CD4-positive, alpha-beta memory T cell (primary cell): Measurements from ENCODE around the gene ANXA3. TPM values are rescaled to one million over a fixed set of nuclear protein-coding genes. Genes with fewer than 3 reads are reported as not detected.

Experiments used
- CTCF ChIA-PET: fragments of 350-600 bp; sonication (Branson Sonifier 250); formaldehyde crosslinking; loops from one replicate; lab custom pipeline; 2021; ENCODE audit warnings: inconsistent platforms; ENCODE audit not compliant: partially characterized antibody; lab: Charles Lee
- POLR2A ChIA-PET: fragments of 350-600 bp; sonication (Branson Sonifier 250); formaldehyde crosslinking; loops from one replicate; lab custom pipeline; 2021; ENCODE audit not compliant: partially characterized antibody; lab: Charles Lee
- DNase-seq, 5 donors: peaks; one replicate each; pipeline versions ENCODE4 v3.0.0 to v3.0.0-alpha.2; 2020 to 2022; ENCODE audit warnings: mixed read lengths in 1 of 5
- H3K27ac ChIP-seq: one replicate; pipeline ENCODE4 v1.7.0; 2013; ENCODE audit warnings: low read depth, low read length
- H3K27me3 ChIP-seq: 2 replicates; pipeline ENCODE4 v1.7.0; 2013; ENCODE audit warnings: mild to moderate bottlenecking, low read length, moderate library complexity; ENCODE audit not compliant: insufficient read depth
- H3K36me3 ChIP-seq: 2 replicates; pipeline ENCODE4 v1.7.0; 2013; ENCODE audit warnings: mild to moderate bottlenecking, low read length, moderate library complexity; ENCODE audit not compliant: insufficient read depth
- H3K4me1 ChIP-seq: 2 replicates; pipeline ENCODE4 v1.7.0; 2013; ENCODE audit warnings: mild to moderate bottlenecking, low read length, moderate library complexity; ENCODE audit not compliant: insufficient read depth
- H3K4me3 ChIP-seq, 2 donors: one replicate each; pipeline ENCODE4 v1.7.0; 2013; ENCODE audit warnings: low read length in 2 of 2, mild to moderate bottlenecking in 1 of 2
- H3K9me3 ChIP-seq, 2 donors: one replicate each; pipeline ENCODE4 v1.7.0; 2013; ENCODE audit warnings: low read length in 2 of 2, control low read depth in 1 of 2; ENCODE audit not compliant: control insufficient read depth in 1 of 2
- H3K27ac Mint-ChIP-seq, 7 donors: one replicate each; pipeline ENCODE4 v1.8.0; 2020 to 2021; ENCODE audit warnings: mixed read lengths in 7 of 7, mild to moderate bottlenecking in 6 of 7, inconsistent platforms in 3 of 7, moderate library complexity in 3 of 7
- H3K27me3 Mint-ChIP-seq, 2 donors: one replicate each; pipeline ENCODE4 v1.8.0; 2020 to 2021; ENCODE audit warnings: mixed read lengths in 2 of 2
- H3K36me3 Mint-ChIP-seq, 2 donors: one replicate each; pipeline ENCODE4 v1.8.0; 2020 to 2021; ENCODE audit warnings: mixed read lengths in 2 of 2, inconsistent platforms in 1 of 2, mild to moderate bottlenecking in 1 of 2
- H3K4me1 Mint-ChIP-seq, 4 donors: one replicate each; pipeline ENCODE4 v1.8.0; 2020 to 2021; ENCODE audit warnings: mixed read lengths in 4 of 4, mild to moderate bottlenecking in 1 of 4
- H3K4me3 Mint-ChIP-seq, 8 donors: one replicate each; pipeline ENCODE4 v1.8.0; 2020 to 2021; ENCODE audit warnings: mixed read lengths in 8 of 8, mild to moderate bottlenecking in 7 of 8, moderate library complexity in 6 of 8, inconsistent platforms in 3 of 8
- H3K9me3 Mint-ChIP-seq, 8 donors: one replicate each; pipeline ENCODE4 v1.8.0; 2020 to 2021; ENCODE audit warnings: mixed read lengths in 8 of 8, mild to moderate bottlenecking in 5 of 8, inconsistent platforms in 3 of 8, moderate library complexity in 1 of 8
- intact Hi-C: fragments of 100-400 bp; cut with micrococcal nuclease; formaldehyde crosslinking; loops from one replicate; pipeline ENCODE4 v1.15.1; 2023
- polyA plus RNA-seq, 2 donors: library from polyadenylated mRNA; unstranded; fragments of 300-500 nt; fragmentation: Illumina TruSeq; gene quantifications; one replicate each; pipeline ENCODE4 v1.2.3, GENCODE V29; 2021
- total RNA-seq, 2 experiments: library from RNA; stranded (reverse); gene quantifications; one replicate each; pipeline ENCODE4 v1.2.3, GENCODE V29; 2021

The ANXA3 gene
- total and polyA plus RNA-seq, 4 experiments from 2014 or later: not detected

DNA sequence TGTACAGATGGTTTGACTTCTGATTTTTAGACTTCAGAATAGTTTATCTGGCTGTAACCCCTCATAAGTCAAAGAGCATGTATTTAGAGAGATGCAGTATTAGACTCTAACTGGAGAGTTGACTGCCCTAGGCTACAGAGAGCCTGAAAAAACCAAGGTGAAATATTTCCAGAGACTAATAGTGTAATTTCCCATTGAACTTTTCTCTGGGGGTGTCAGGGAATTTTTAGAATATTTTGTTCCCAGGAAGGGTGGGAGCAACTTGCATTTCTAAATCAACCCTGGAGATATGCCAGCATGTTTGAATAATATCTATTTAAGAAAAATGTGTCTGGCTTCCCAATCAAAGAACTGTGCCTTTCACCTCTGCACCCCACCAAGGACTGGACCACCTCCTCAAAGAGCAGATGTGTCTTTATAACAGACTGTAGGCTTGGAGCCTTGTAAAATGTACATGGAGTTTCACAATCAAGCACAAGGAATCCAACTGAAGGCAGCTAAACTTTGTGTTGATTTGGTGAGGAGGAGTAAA, 2.0 kb downstream of the ANXA3 start:
- DNase-seq: no peak
- H3K4me1 Mint-ChIP-seq: peaks cover 2 to 6% (median 4%) of the 10 kb centered on the region in 4 donors
- H3K9me3 Mint-ChIP-seq: peaks cover 0 to 2% (median 0%) of the 10 kb centered on the region in 8 donors
- Histone ChIP-seq H3K4me1 (no peaks in the 10 kb centered on the region), H3K9me3 (no peaks in the 10 kb centered on the region), H3K4me3 (no peak overlapping the region), H3K27ac (no peak overlapping the region), H3K36me3 (no peaks in the 10 kb centered on the region), H3K27me3 (peaks cover 14% of the 10 kb centered on the region)
- intact Hi-C loops: no loop called here
- H3K36me3 Mint-ChIP-seq: no peaks in the 10 kb centered on the region
- H3K27me3 Mint-ChIP-seq: peaks cover 32 to 35% of the 10 kb centered on the region in 2 donors
- ChIA-PET CTCF (interaction anchor here (0.6 kb wide), 1 partner anchor 134 kb away, joined by 3 read pairs; no protein-coding TSS in a partner anchor), POLR2A (no interaction called here)
- no peak overlapping the region for H3K4me3 Mint-ChIP-seq
- no peak overlapping the region for H3K27ac Mint-ChIP-seq

- Histone ChIP-seq H3K4me3 (no peak overlapping the region), H3K27ac (no peak overlapping the region), H3K9me3 (no peaks in the 10 kb centered on the region), H3K4me1 (no peaks in the 10 kb centered on the region), H3K36me3 (no peaks in the 10 kb centered on the region), H3K27me3 (no peaks in the 10 kb centered on the region)
- ChIA-PET POLR2A (no interaction called here), CTCF (no interaction called here)
- H3K9me3 Mint-ChIP-seq: peaks cover 0 to 2% (median 0%) of the 10 kb centered on the region in 8 donors
- intact Hi-C loops: no loop called here
- no peak for DNase-seq
- H3K27me3 Mint-ChIP-seq: peaks cover 15 to 19% of the 10 kb centered on the region in 2 donors
- H3K36me3 Mint-ChIP-seq: no peaks in the 10 kb centered on the region
- H3K4me1 Mint-ChIP-seq: no peaks in the 10 kb centered on the region
- H3K4me3 Mint-ChIP-seq: no peak overlapping the region
- no peak overlapping the region for H3K27ac Mint-ChIP-seq
Observed at GRCh38 chr4:78556665-78557064, 5.1 kb downstream of the ANXA3 start.

- no peaks in the 10 kb centered on the region for H3K27me3 ChIP-seq
- no peaks in the 10 kb centered on the region for H3K4me1 Mint-ChIP-seq
- CTCF ChIA-PET: no interaction called here
Observed at GRCh38 chr4:78557841-78558240, 6.3 kb downstream of the ANXA3 start.

GRCh38 chr4:78558410-78558809, 6.8 kb downstream of the ANXA3 start:
- CTCF ChIA-PET: no interaction called here
- Histone ChIP-seq H3K27ac (no peak overlapping the region), H3K4me1 (no peaks in the 10 kb centered on the region), H3K4me3 (no peak overlapping the region), H3K9me3 (no peaks in the 10 kb centered on the region), H3K36me3 (no peaks in the 10 kb centered on the region), H3K27me3 (no peaks in the 10 kb centered on the region)
- H3K9me3 Mint-ChIP-seq: peaks cover 0 to 2% (median 0%) of the 10 kb centered on the region in 8 donors
- H3K36me3 Mint-ChIP-seq: no peaks in the 10 kb centered on the region
- no peak overlapping the region for H3K4me3 Mint-ChIP-seq
- H3K4me1 Mint-ChIP-seq: no peaks in the 10 kb centered on the region
- no peak overlapping the region for H3K27ac Mint-ChIP-seq
- POLR2A ChIA-PET: no interaction called here
- no peak for DNase-seq
- intact Hi-C loops: no loop called here
- H3K27me3 Mint-ChIP-seq: peaks cover 11 to 14% of the 10 kb centered on the region in 2 donors

More at GRCh38 chr4:78557841-78558240, 6.3 kb downstream of the ANXA3 start:
- peaks cover 14 to 15% of the 10 kb centered on the region in 2 donors for H3K27me3 Mint-ChIP-seq
- Histone ChIP-seq H3K36me3 (no peaks in the 10 kb centered on the region), H3K4me1 (no peaks in the 10 kb centered on the region), H3K27ac (no peak overlapping the region), H3K4me3 (no peak overlapping the region), H3K9me3 (no peaks in the 10 kb centered on the region)
- intact Hi-C loops: no loop called here
- peaks cover 0 to 2% (median 0%) of the 10 kb centered on the region in 8 donors for H3K9me3 Mint-ChIP-seq
- no peak for DNase-seq
- H3K27ac Mint-ChIP-seq: no peak overlapping the region
- POLR2A ChIA-PET: no interaction called here
- no peaks in the 10 kb centered on the region for H3K36me3 Mint-ChIP-seq
- H3K4me3 Mint-ChIP-seq: no peak overlapping the region

- H3K27ac Mint-ChIP-seq: no peak overlapping the region
- no peaks in the 10 kb centered on the region for H3K36me3 ChIP-seq
- peaks cover 0 to 2% (median 0%) of the 10 kb centered on the region in 8 donors for H3K9me3 Mint-ChIP-seq
- peaks cover 8% of the 10 kb centered on the region in 2 donors for H3K27me3 Mint-ChIP-seq
- intact Hi-C loops: no loop called here
- no peaks in the 10 kb centered on the region for H3K4me1 Mint-ChIP-seq
- H3K4me3 Mint-ChIP-seq: no peak overlapping the region
- H3K9me3 ChIP-seq: no peaks in the 10 kb centered on the region
- POLR2A ChIA-PET: no interaction called here
- H3K4me3 ChIP-seq: no peak overlapping the region
- no peaks in the 10 kb centered on the region for H3K27me3 ChIP-seq
- H3K36me3 Mint-ChIP-seq: no peaks in the 10 kb centered on the region
- no peak for DNase-seq
- CTCF ChIA-PET: no interaction called here
- no peaks in the 10 kb centered on the region for H3K4me1 ChIP-seq
- H3K27ac ChIP-seq: no peak overlapping the region
Observed at GRCh38 chr4:78560296-78560963, 8.9 kb downstream of the ANXA3 start.

- CTCF ChIA-PET: no interaction called here
- POLR2A ChIA-PET: no interaction called here
- no peaks in the 10 kb centered on the region for H3K4me1 Mint-ChIP-seq
Observed at GRCh38 chr4:78561677-78562076, 10.1 kb downstream of the ANXA3 start.

DNA sequence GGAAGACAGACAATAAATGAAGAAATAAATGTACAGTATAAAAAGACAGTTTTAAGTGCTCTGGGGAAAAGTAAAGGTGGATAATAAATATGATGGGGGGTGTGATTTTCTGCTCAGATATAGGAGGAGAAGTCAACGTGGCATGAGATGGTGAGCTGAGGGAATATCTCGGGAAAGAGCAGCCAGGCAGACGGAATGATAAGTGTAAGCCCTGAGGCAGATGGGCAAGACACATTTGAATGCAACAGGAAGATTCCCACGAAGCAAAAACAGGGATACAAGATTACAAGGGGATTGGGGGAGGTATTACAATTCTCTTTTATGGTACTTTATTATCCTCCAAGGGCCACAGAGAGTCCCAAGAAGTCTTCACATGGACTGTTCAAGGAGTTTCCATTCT, 11.1 kb downstream of the ANXA3 start:
- no peaks in the 10 kb centered on the region for H3K36me3 Mint-ChIP-seq
- no peak overlapping the region for H3K27ac Mint-ChIP-seq
- no peaks in the 10 kb centered on the region for H3K9me3 Mint-ChIP-seq
- ChIA-PET POLR2A (no interaction called here), CTCF (no interaction called here)
- intact Hi-C loops: no loop called here
- no peaks in the 10 kb centered on the region for H3K4me1 ChIP-seq
- no peaks in the 10 kb centered on the region for H3K36me3 ChIP-seq
- H3K4me3 Mint-ChIP-seq: no peak overlapping the region
- no peaks in the 10 kb centered on the region for H3K9me3 ChIP-seq
- DNase-seq: no peak
- H3K4me3 ChIP-seq: no peak overlapping the region
- H3K27me3 Mint-ChIP-seq: peaks cover 7 to 10% of the 10 kb centered on the region in 2 donors
- H3K4me1 Mint-ChIP-seq: no peaks in the 10 kb centered on the region
- H3K27ac ChIP-seq: no peak overlapping the region
- H3K27me3 ChIP-seq: no peaks in the 10 kb centered on the region

More at GRCh38 chr4:78561677-78562076, 10.1 kb downstream of the ANXA3 start:
- H3K27ac ChIP-seq: no peak overlapping the region
- H3K27me3 ChIP-seq: no peaks in the 10 kb centered on the region
- H3K4me3 Mint-ChIP-seq: no peak overlapping the region
- no peak overlapping the region for H3K27ac Mint-ChIP-seq
- H3K9me3 ChIP-seq: no peaks in the 10 kb centered on the region
- H3K27me3 Mint-ChIP-seq: peaks cover 7 to 10% of the 10 kb centered on the region in 2 donors
- intact Hi-C loops: no loop called here
- H3K4me3 ChIP-seq: no peak overlapping the region
- H3K4me1 ChIP-seq: no peaks in the 10 kb centered on the region
- no peaks in the 10 kb centered on the region for H3K36me3 Mint-ChIP-seq
- no peak for DNase-seq
- H3K36me3 ChIP-seq: no peaks in the 10 kb centered on the region
- H3K9me3 Mint-ChIP-seq: peaks cover 0 to 2% (median 0%) of the 10 kb centered on the region in 8 donors
